ENCODE data around the gene CENPO. TPM values are rescaled to one million over a fixed set of nuclear protein-coding genes. Genes with fewer than 3 reads are reported as not detected.

Gene CENPO
- total RNA-seq, 3 donors from 2014 or later = 20.3 to 28.4 (median 28.0) TPM

DNA sequence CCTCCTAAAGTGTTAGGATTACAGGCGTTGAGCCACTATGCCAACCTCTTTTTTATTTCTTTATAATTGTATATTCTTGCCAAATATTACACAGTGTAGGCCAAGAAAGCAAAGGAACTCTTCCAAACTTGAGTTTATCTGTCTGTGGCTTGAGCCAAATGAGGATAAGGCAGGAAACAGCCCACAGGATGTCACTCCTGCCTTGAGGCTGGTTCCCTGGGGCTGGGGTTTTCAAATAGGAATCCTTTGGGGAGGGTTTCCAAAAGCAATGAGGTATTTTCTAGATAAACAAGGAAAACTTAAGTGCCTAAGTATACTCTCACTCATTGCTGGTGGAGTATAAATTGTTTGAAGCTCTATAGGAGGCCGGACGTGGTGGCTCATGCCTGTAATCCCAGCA is 70.4 kb downstream of the CENPO start:
- Mint-ChIP-seq H3K36me3 (ENCODE audit: insufficient read depth) (peaks cover 6% of the 10 kb centered on the region), H3K4me1 (ENCODE audit: low read depth) (peaks cover 2% of the 10 kb centered on the region), H3K9me3 (no peaks in the 10 kb centered on the region), H3K4me3 (no peak overlapping the region), H3K27me3 (ENCODE audit: low read depth) (no peaks in the 10 kb centered on the region)
- ATAC-seq = no peak
- DNase-seq = no peak

- Mint-ChIP-seq H3K4me3 (no peak overlapping the region), H3K4me1 (ENCODE audit: low read depth) (peaks cover 2% of the 10 kb centered on the region), H3K36me3 (ENCODE audit: insufficient read depth) (peaks cover 14% of the 10 kb centered on the region), H3K27me3 (ENCODE audit: low read depth) (no peaks in the 10 kb centered on the region), H3K9me3 (no peaks in the 10 kb centered on the region)
- DNase-seq (no peak), ATAC-seq (no peak)
Observed at GRCh38 chr2:24866946-24867345, 73.7 kb downstream of the CENPO start.

DNA sequence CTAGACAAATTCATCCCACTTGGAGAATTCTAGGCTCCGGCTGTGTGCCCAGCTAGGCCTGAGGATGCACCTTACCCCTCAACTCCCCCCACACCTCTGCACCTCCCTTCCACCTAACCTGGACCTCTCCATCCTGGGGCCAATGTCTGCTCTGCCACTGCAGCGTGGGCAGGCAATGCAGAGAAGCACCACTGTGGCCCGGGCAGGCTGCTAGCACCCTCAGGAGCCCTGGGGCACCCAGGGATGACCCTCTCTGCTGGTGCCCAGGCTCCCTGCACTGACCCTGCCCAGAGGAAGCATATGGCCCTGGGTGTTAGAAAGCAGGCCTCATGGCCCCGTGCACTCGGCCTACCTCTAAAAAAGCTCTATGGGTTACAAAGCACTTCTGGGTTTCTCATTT is 77.2 kb downstream of the CENPO start:
- no peak for DNase-seq
- H3K27me3 Mint-ChIP-seq (ENCODE audit: low read depth) = no peaks in the 10 kb centered on the region
- H3K4me3 Mint-ChIP-seq = no peak overlapping the region
- H3K4me1 Mint-ChIP-seq (ENCODE audit: low read depth) = peaks cover 2% of the 10 kb centered on the region
- ATAC-seq = no peak
- H3K36me3 Mint-ChIP-seq (ENCODE audit: insufficient read depth) = peaks cover 14% of the 10 kb centered on the region
- H3K9me3 Mint-ChIP-seq = no peaks in the 10 kb centered on the region

DNA sequence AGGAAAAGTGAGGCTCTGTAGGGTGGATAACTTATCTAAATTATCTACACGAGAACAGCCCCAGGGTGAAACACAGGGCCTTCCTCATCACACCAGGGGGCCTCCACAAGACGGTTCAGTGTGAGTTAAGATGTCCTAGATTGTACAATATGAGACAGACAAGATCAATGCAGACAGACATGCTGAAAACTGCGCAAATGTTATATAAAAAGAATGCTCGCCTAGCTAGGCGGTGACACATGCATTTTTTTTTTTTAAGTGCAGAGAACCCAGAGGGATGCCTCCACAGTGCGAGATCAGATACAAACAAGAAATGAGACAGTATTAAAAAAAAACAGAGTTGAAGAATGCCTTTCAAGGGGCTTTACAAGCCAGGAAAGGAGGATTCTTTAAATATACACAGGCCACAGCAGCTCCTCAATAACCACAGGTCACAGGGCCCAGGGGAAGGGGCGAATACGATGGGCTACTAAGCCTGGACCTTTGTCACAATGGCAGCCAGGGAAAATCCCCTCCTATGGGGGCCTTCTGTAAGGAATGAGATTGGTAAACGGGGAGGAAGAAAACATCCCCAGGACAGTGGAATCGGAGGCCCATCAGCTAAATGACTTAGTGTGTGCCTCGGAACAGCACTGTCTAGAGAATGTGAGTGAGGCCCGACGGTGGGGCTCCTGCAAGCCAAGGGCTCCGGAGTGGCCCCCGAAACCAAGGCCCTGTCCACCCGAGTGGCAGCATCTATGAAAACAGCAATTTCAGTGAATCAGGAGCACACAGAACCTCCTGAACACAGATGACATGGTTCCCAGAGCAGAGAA is 77.9 kb downstream of the CENPO start:
- Mint-ChIP-seq H3K27me3 (ENCODE audit: low read depth) (no peaks in the 10 kb centered on the region), H3K4me3 (no peak overlapping the region), H3K36me3 (ENCODE audit: insufficient read depth) (peaks cover 11% of the 10 kb centered on the region), H3K9me3 (no peaks in the 10 kb centered on the region), H3K4me1 (ENCODE audit: low read depth) (peaks cover 2% of the 10 kb centered on the region)
- ATAC-seq (no peak), DNase-seq (no peak)

GRCh38 chr2:24871852-24872333 is 78.7 kb downstream of the CENPO start:
- no peak for ATAC-seq
- Mint-ChIP-seq H3K27me3 (ENCODE audit: low read depth) (no peaks in the 10 kb centered on the region), H3K4me3 (no peak overlapping the region), H3K36me3 (ENCODE audit: insufficient read depth) (peaks cover 8% of the 10 kb centered on the region), H3K9me3 (no peaks in the 10 kb centered on the region), H3K4me1 (ENCODE audit: low read depth) (no peaks in the 10 kb centered on the region)
- DNase-seq = no peak

Other genes with a start within 250 kb of the CENPO start
- gene PTRHD1, start within 50 bp of the CENPO start, total RNA-seq = 10 to 100 TPM; 17.6 to 21.6 (median 18.6) TPM
- gene ADCY3, start 126.8 kb downstream of the CENPO start, total RNA-seq = 10 to 100 TPM; 68.7 to 83.7 (median 71.2) TPM
- gene DNAJC27, start 178.5 kb downstream of the CENPO start, total RNA-seq = 1 to 10 TPM; 3.3 to 3.8 (median 3.5) TPM
- gene EFR3B, start 248.7 kb downstream of the CENPO start, total RNA-seq = under 1 TPM; 0.37 to 0.56 (median 0.54) TPM

Data from activated T-cell treated with anti-CD3 and anti-CD28 coated beads, Interleukin-2, amount 50 U/mL, for 4 hours (primary cell).